CD14-positive monocyte (primary cell): ENCODE data around the gene EPB41L4A. TPM values are rescaled to one million over a fixed set of nuclear protein-coding genes. Genes with fewer than 3 reads are reported as not detected.
"Not testable (repeated sequence)": the region's sequence is repeated elsewhere in the genome, so short reads cannot be mapped to it uniquely, and the experiment has no call there.

Source experiments
- DNase-seq, 3 donors: peaks; one replicate each; pipeline ENCODE4 v3.0.0-alpha.2; 2011 to 2022
- H2AFZ ChIP-seq: 2 replicates; pipeline ENCODE4 v1.6.0; 2012; ENCODE audit warnings: mild to moderate bottlenecking, low read depth, low read length, inconsistent platforms; ENCODE audit not compliant: insufficient read depth, poor library complexity, severe bottlenecking
- H3K27ac ChIP-seq, 2 donors: 1 replicate in 1 of 2; 2 replicates in 1 of 2; pipeline ENCODE4 v1.5.1; 2012 to 2013; ENCODE audit warnings: low read length in 2 of 2, control low read depth in 1 of 2, inconsistent platforms in 1 of 2, low read depth in 1 of 2, mild to moderate bottlenecking in 1 of 2
- H3K27me3 ChIP-seq, 2 donors: one replicate each; pipeline versions ENCODE4 v1.6.0 to v1.6.1; 2011 to 2013; ENCODE audit warnings: low read length in 2 of 2; ENCODE audit not compliant: control insufficient read depth in 2 of 2, insufficient read depth in 2 of 2
- H3K36me3 ChIP-seq, 2 donors: replicated peaks in 1 of 2; 1 replicate in 1 of 2; 2 replicates in 1 of 2; pipeline versions ENCODE4 v1.5.1 to v1.6.1; 2012 to 2013; ENCODE audit warnings: low read length in 2 of 2, control low read depth in 1 of 2, inconsistent platforms in 1 of 2, mild to moderate bottlenecking in 1 of 2; ENCODE audit not compliant: insufficient read depth in 2 of 2, control insufficient read depth in 1 of 2
- H3K4me1 ChIP-seq, 2 donors: 1 replicate in 1 of 2; 2 replicates in 1 of 2; pipeline versions ENCODE4 v1.5.1 to v1.6.1; 2012 to 2013; ENCODE audit warnings: low read length in 2 of 2, control low read depth in 1 of 2, inconsistent platforms in 1 of 2, mild to moderate bottlenecking in 1 of 2, moderate library complexity in 1 of 2; ENCODE audit not compliant: insufficient read depth in 2 of 2, control insufficient read depth in 1 of 2
- H3K4me2 ChIP-seq: replicated peaks from 2 replicates; pipeline ENCODE3; 2012; ENCODE audit warnings: low read length, moderate library complexity, mild to moderate bottlenecking; ENCODE audit not compliant: poor library complexity, severe bottlenecking; ENCODE audit errors: extremely low read depth
- H3K4me3 ChIP-seq, 3 experiments: fragments of 200-600 bp in 1 of 3; sonication (generic) in 1 of 3; replicated peaks in 1 of 3; 1 replicate in 2 of 3; 2 replicates in 1 of 3; pipeline ENCODE4 v1.5.1; 2011 to 2013; ENCODE audit warnings: low read length in 3 of 3, mild to moderate bottlenecking in 3 of 3, control low read depth in 2 of 3, low read depth in 2 of 3, inconsistent platforms in 1 of 3, moderate library complexity in 1 of 3
- H3K79me2 ChIP-seq: 2 replicates; pipeline ENCODE4 v1.6.0; 2012; ENCODE audit warnings: mild to moderate bottlenecking, control low read depth, inconsistent platforms, low read length, moderate library complexity; ENCODE audit not compliant: insufficient read depth
- H3K9ac ChIP-seq: 2 replicates; pipeline ENCODE4 v1.6.0; 2017; ENCODE audit warnings: low read length, mild to moderate bottlenecking; ENCODE audit not compliant: insufficient read depth, poor library complexity, severe bottlenecking
- H3K9me3 ChIP-seq, 2 donors: replicated peaks in 1 of 2; 1 replicate in 1 of 2; 2 replicates in 1 of 2; pipeline versions ENCODE4 v1.5.1 to v1.6.1; 2012 to 2013; ENCODE audit warnings: low read length in 2 of 2, control low read depth in 1 of 2; ENCODE audit not compliant: control insufficient read depth in 1 of 2, insufficient read depth in 1 of 2
- H4K20me1 ChIP-seq: 2 replicates; pipeline ENCODE4 v1.6.0; 2012; ENCODE audit warnings: mild to moderate bottlenecking, low read length, control low read depth, moderate library complexity; ENCODE audit not compliant: insufficient read depth
- H3K27ac Mint-ChIP-seq, 7 donors: one replicate each; pipeline ENCODE4 v1.8.0; 2020; ENCODE audit warnings: mild to moderate bottlenecking in 7 of 7, mixed read lengths in 7 of 7, moderate library complexity in 6 of 7, inconsistent platforms in 2 of 7
- H3K27me3 Mint-ChIP-seq, 3 donors: one replicate each; pipeline ENCODE4 v1.8.0; 2021 to 2022; ENCODE audit warnings: low read depth in 3 of 3, mild to moderate bottlenecking in 3 of 3, mixed read lengths in 3 of 3, moderate library complexity in 3 of 3, inconsistent platforms in 1 of 3
- H3K36me3 Mint-ChIP-seq, 2 donors: one replicate each; pipeline ENCODE4 v1.8.0; 2020; ENCODE audit warnings: mixed read lengths in 2 of 2, inconsistent platforms in 1 of 2, mild to moderate bottlenecking in 1 of 2
- H3K4me1 Mint-ChIP-seq: one replicate; pipeline ENCODE4 v1.8.0; 2020; ENCODE audit warnings: mild to moderate bottlenecking, mixed read lengths
- H3K4me3 Mint-ChIP-seq, 2 donors: one replicate each; pipeline ENCODE4 v1.8.0; 2020; ENCODE audit warnings: mild to moderate bottlenecking in 2 of 2, mixed read lengths in 2 of 2, moderate library complexity in 1 of 2
- H3K9me3 Mint-ChIP-seq, 7 donors: one replicate each; pipeline ENCODE4 v1.8.0; 2020 to 2022; ENCODE audit warnings: mixed read lengths in 7 of 7, mild to moderate bottlenecking in 6 of 7, moderate library complexity in 6 of 7, inconsistent platforms in 2 of 7
- CTCF ChIP-seq: fragments of 200-600 bp; IDR thresholded peaks from one replicate; pipeline ENCODE4 v1.8.0; 2022; ENCODE audit warnings: antibody characterized with exemption, mild to moderate bottlenecking
- WGBS: methylation state at CpG from one replicate; pipeline ENCODE4 v1.1.5; 2013; ENCODE audit warnings: missing lambda C conversion rate; ENCODE audit not compliant: insufficient coverage; 5-methylcytosine and 5-hydroxymethylcytosine counted together
- intact Hi-C, 2 donors: fragments of 100-400 bp; cut with micrococcal nuclease; formaldehyde crosslinking; loops; one replicate each; pipeline versions ENCODE4 v1.15.0 to v1.15.1; 2023
- polyA plus RNA-seq, 3 donors: library from polyadenylated mRNA; depleted of rRNA in 1 of 3; unstranded in 2 of 3; stranded (reverse) in 1 of 3; fragments of 300-500 nt in 2 of 3; fragments of >200 nt in 1 of 3; fragmentation: Illumina TruSeq in 2 of 3; gene quantifications; 1 replicate in 2 of 3; 2 replicates in 1 of 3; pipeline ENCODE4 v1.2.3, GENCODE V29; 2012 to 2021

Gene EPB41L4A
- polyA plus RNA-seq, 3 donors, result 0.01 to 0.05 TPM; not detected in 1

DNA sequence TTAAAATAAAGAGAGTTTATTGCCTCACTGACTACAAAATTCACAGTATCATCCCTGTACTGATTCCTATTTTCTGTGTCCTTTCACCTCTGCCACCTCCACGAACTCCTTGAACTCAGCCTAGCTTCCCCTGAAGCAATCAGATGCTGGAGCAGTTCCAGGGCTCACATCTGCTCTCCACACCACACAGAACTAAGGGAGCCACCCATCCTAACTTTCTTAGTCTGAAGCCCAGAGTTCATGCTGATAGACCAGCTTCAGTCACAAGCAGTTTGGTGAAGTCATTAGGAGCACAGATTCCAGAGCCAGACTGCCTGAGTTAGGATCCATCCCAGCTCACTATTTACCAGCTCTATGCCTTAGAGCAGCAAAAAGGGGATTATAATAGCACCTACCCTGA is 15.6 kb upstream of the EPB41L4A start:
- Histone ChIP-seq H3K4me1 (no peaks in the 10 kb centered on the region), H3K79me2 (no peaks in the 10 kb centered on the region), H2AFZ (no peak overlapping the region), H3K36me3 (no peaks in the 10 kb centered on the region), H3K4me2 (no peak overlapping the region), H3K4me3 (no peak overlapping the region), H3K27me3 (no peaks in the 10 kb centered on the region), H3K9ac (no peak overlapping the region), H3K9me3 (no peaks in the 10 kb centered on the region), H3K27ac (no peak overlapping the region), H4K20me1 (no peaks in the 10 kb centered on the region)
- no peak overlapping the region for H3K4me3 Mint-ChIP-seq
- TF ChIP-seq CTCF, result no peak
- peaks cover 0 to 4% (median 0%) of the 10 kb centered on the region in 3 donors for H3K27me3 Mint-ChIP-seq
- H3K9me3 Mint-ChIP-seq, result peaks cover 0 to 6% (median 1%) of the 10 kb centered on the region in 7 donors
- H3K27ac Mint-ChIP-seq, result no peak overlapping the region
- intact Hi-C loops, result no loop called here
- WGBS, result 38% methylated on average over 1 of the region's 1 CpG
- H3K36me3 Mint-ChIP-seq, result no peaks in the 10 kb centered on the region
- no peaks in the 10 kb centered on the region for H3K4me1 Mint-ChIP-seq
- DNase-seq, result no peak

- H3K27ac Mint-ChIP-seq, DNase-seq, H3K4me2 ChIP-seq, H2AFZ ChIP-seq, H3K4me3 ChIP-seq, H3K9me3 Mint-ChIP-seq, H3K4me3 Mint-ChIP-seq, H3K36me3 Mint-ChIP-seq, H4K20me1 ChIP-seq, H3K4me1 ChIP-seq, H3K36me3 ChIP-seq, H3K9ac ChIP-seq, H3K9me3 ChIP-seq, H3K4me1 Mint-ChIP-seq, H3K27ac ChIP-seq, H3K79me2 ChIP-seq: not testable (repeated sequence)
- peaks cover 15 to 28% (median 15%) of the 10 kb centered on the region in 3 donors for H3K27me3 Mint-ChIP-seq
- no CpG with 5 or more reads among the region's 3 CpGs for WGBS
- intact Hi-C loops, result loop anchor here in 1 of 2 donors (10.0 kb wide), 1 partner anchor 251 kb away; no protein-coding TSS in a partner anchor
- H3K27me3 ChIP-seq, result peaks cover 8 to 17% of the 10 kb centered on the region in 2 donors
Observed at GRCh38 chr5:112426202-112426601, 7.1 kb upstream of the EPB41L4A start.
